ENCODE data around the gene GPATCH4. TPM values are rescaled to one million over a fixed set of nuclear protein-coding genes. Genes with fewer than 3 reads are reported as not detected.
A peak's percentile ranks its signal among the peaks of the same experiment; 100 is the strongest.
"Not testable (repeated sequence)": the region's sequence is repeated elsewhere in the genome, so short reads cannot be mapped to it uniquely, and the experiment has no call there.

Gene GPATCH4
- total RNA-seq, 1 donor from 2014 or later: 29.4 TPM

DNA sequence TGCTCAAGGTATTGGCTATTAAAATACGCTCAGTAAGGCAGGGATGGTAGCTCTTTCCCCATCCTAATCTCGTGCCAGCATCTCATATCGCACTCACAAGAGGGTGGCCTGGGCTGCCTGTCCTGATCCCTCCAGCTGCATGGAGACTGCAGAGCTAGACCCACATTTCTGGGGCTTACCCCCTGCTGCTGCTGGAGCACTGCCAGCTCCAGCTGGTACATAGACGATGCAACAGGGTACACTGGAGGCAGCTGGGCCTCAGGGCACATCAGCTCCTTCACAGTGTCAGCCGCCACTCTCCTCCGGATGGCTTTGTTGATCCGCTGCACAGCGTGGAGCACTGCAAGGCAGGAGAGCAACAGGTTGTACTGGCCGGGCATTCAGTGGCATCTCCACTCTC, 44.9 kb downstream of the GPATCH4 start:
- Histone ChIP-seq H3K36me3 (no peaks in the 10 kb centered on the region), H3K9me3 (no peaks in the 10 kb centered on the region), H3K27ac (no peak overlapping the region), H3K4me1 (no peaks in the 10 kb centered on the region), H3K4me3 (no peak overlapping the region), H3K27me3 (no peaks in the 10 kb centered on the region)
- DNase-seq (ENCODE audit: low spot score in 2 of 2): no peak
- intact Hi-C loops (cut with DNase I): no loop called here
- TF ChIP-seq, protein P1, sequence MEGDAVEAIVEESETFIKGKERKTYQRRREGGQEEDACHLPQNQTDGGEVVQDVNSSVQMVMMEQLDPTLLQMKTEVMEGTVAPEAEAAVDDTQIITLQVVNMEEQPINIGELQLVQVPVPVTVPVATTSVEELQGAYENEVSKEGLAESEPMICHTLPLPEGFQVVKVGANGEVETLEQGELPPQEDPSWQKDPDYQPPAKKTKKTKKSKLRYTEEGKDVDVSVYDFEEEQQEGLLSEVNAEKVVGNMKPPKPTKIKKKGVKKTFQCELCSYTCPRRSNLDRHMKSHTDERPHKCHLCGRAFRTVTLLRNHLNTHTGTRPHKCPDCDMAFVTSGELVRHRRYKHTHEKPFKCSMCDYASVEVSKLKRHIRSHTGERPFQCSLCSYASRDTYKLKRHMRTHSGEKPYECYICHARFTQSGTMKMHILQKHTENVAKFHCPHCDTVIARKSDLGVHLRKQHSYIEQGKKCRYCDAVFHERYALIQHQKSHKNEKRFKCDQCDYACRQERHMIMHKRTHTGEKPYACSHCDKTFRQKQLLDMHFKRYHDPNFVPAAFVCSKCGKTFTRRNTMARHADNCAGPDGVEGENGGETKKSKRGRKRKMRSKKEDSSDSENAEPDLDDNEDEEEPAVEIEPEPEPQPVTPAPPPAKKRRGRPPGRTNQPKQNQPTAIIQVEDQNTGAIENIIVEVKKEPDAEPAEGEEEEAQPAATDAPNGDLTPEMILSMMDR (IDR thresholded peaks at IDR 0.05): no peak

DNA sequence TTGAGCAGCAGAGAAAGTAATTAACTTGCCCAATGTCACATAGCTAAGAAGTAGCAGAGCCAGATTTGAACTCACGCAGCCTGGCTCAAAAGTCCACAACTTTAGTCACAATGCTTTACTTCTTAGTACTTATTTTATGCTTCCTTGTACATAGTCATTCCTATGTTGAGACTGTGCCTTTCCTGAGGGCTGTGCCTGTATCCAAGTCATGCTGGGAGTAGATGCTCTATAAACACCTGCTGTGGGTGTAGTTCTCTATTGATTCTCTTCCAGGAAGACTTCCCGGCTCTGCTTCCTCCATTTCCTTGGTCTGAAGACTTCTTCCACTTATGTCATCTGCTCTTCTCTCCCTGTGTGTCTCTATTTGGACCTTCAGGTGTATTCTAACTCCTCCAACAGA, 45.6 kb downstream of the GPATCH4 start:
- no peak for DNase-seq (ENCODE audit: low spot score in 2 of 2)

DNA sequence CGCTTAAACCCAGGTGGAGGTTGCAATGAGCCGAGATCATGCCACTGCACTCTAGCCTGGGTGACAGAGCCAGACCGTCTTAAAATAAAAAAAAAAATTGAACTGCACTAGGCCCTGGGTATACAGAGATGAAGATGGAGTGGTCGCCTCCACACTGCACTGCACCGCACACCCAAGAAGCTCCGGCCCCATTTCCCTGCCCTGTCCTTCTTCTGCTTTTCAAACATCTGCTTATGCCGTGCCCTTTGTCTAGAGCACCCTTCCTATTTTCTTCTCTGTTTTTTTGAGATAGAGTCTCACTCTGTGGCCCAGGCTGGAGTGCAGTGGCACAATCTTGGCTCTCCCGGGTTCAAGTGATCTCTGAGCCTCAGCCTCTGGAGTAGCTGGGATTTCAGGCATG, 46.3 kb downstream of the GPATCH4 start:
- no peaks in the 10 kb centered on the region for H3K4me1 ChIP-seq
- no peaks in the 10 kb centered on the region for H3K9me3 ChIP-seq
- no peak overlapping the region for H3K4me3 ChIP-seq
- H3K27me3 ChIP-seq: no peaks in the 10 kb centered on the region
- intact Hi-C loops (cut with DNase I): no loop called here
- TF ChIP-seq, protein P1 (IDR thresholded peaks at IDR 0.05): no peak
- no peaks in the 10 kb centered on the region for H3K36me3 ChIP-seq
- DNase-seq (ENCODE audit: low spot score in 2 of 2): no peak
- no peak overlapping the region for H3K27ac ChIP-seq

More for the DNA sequence above, 45.6 kb downstream of the GPATCH4 start:
- TF ChIP-seq, protein P1 (IDR thresholded peaks at IDR 0.05): no peak
- H3K36me3 ChIP-seq: no peaks in the 10 kb centered on the region
- H3K9me3 ChIP-seq: no peaks in the 10 kb centered on the region
- intact Hi-C loops (cut with DNase I): no loop called here
- H3K4me3 ChIP-seq: no peak overlapping the region
- no peak overlapping the region for H3K27ac ChIP-seq
- H3K4me1 ChIP-seq: no peaks in the 10 kb centered on the region
- H3K27me3 ChIP-seq: no peaks in the 10 kb centered on the region

DNA sequence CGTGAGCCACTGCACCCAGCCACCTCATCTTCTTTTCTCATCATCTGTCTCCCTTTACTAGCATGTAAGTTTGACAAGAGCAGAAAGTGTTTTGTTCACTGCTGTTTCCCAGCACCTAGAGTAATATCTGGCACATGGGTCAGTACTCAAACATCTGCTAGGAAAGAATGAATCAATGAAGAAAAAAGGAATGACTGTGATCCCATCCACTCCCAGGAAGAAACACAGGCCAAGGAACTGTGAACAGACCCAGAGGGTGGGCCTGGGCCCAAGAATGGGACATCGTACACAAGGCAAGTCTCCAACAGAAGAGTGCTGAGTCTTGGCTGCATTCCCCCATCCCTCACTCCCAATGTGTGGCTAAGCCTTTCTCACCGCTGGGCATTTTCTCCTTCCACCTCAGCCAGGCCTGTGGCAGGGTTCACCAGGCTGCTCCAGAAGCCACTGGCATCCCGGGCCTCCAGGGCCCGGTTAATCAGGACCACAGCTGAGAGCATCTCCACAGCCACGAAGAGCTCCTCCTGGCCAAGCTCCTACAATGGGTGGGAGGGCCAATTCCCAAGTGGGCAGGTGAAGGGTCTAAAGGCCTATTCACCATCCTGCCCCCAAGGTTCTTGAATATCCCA, 47.3 kb downstream of the GPATCH4 start:
- no peaks in the 10 kb centered on the region for H3K4me1 ChIP-seq
- no peak for DNase-seq (ENCODE audit: low spot score in 2 of 2)
- H3K27me3 ChIP-seq: no peaks in the 10 kb centered on the region
- TF ChIP-seq, protein P1 (IDR thresholded peaks at IDR 0.05): no peak
- intact Hi-C loops (cut with DNase I): no loop called here
- H3K27ac ChIP-seq: no peak overlapping the region
- no peaks in the 10 kb centered on the region for H3K9me3 ChIP-seq
- no peak overlapping the region for H3K4me3 ChIP-seq
- H3K36me3 ChIP-seq: no peaks in the 10 kb centered on the region

DNA sequence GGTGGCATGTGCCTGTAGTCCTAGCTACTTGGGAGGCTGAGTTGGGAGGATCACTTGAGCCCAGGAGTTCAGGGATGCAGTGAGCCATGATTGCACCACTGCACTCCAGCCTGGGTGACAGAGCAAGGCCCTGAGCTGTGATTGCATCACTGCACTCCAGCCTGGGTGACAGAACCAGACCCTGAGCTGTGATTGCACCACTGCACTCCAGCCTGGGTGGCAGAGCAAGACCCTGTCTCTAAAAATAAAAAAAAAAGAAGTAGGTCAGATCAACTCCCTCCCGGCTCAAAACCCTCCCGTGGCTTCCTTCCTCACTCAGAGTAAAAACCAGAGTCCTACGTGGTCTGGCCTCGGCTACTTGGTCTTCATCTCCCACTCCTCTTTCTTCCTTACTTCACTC, 48.3 kb downstream of the GPATCH4 start:
- H3K36me3 ChIP-seq; H3K27me3 ChIP-seq; H3K4me3 ChIP-seq; H3K4me1 ChIP-seq; H3K9me3 ChIP-seq; H3K27ac ChIP-seq; intact Hi-C loops (cut with DNase I): not testable (repeated sequence)
- peak in 1 of 2 donors; percentile 30 for DNase-seq (ENCODE audit: low spot score in 2 of 2)

DNA sequence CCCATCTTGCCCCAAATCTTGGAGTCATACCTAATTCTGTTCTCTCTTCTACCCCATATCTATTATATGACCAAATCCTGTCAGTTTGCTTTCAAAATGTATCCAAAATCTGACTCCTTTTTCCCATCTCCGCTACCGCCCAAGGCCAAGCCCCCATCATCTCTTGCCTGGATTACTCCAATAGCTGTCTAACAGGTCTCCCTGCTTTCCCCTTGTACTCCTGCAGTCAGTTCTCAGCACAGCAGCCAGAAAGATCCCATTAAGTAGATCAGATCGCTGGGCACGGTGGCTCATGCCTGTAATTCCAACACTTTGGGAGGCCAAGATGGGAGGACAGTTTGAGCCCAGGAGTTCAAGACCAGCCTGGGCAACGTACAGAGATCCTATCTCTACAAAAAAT, 48.8 kb downstream of the GPATCH4 start:
- no peak overlapping the region for H3K27ac ChIP-seq
- TF ChIP-seq, protein P1 (IDR thresholded peaks at IDR 0.05): no peak
- intact Hi-C loops (cut with DNase I): no loop called here
- H3K4me1 ChIP-seq: no peaks in the 10 kb centered on the region
- H3K9me3 ChIP-seq: no peaks in the 10 kb centered on the region
- DNase-seq (ENCODE audit: low spot score in 2 of 2): no peak
- H3K27me3 ChIP-seq: no peaks in the 10 kb centered on the region
- no peaks in the 10 kb centered on the region for H3K36me3 ChIP-seq
- no peak overlapping the region for H3K4me3 ChIP-seq
